ENCODE measurements around the gene DUSP23. TPM values are rescaled to one million over a fixed set of nuclear protein-coding genes. Genes with fewer than 3 reads are reported as not detected.

DUSP23 gene
- total and polyA plus RNA-seq, 10 of the 15 experiments (the other 5 are each of a cell fraction or from before 2014, with no cell fraction given): 1.1 to 6.9 (median 4.1) TPM; not detected in 1

GRCh38 chr1:159746666-159747065 lies 34.1 kb upstream of the DUSP23 start:
- H3K4me3 ChIP-seq: no peak overlapping the region
- TF ChIP-seq SMARCA5 (IDR thresholded peaks at IDR 0.05) (no peak), TARDBP (IDR thresholded peaks at IDR 0.05; ENCODE audit: borderline replicate concordance) (no peak), RAD21 (IDR thresholded peaks at IDR 0.05; ENCODE audit: insufficient read depth, low read depth, low read length) (no peak), ASH2L (IDR thresholded peaks at IDR 0.05; ENCODE audit: borderline replicate concordance, low read depth) (no peak), FOXK2 (IDR thresholded peaks at IDR 0.05) (no peak), RCOR1 (conservative IDR thresholded peaks at IDR 0.05; ENCODE audit: low read depth, low read length) (no peak), CHD4 (IDR thresholded peaks at IDR 0.05) (no peak), LARP7 (IDR thresholded peaks at IDR 0.05) (no peak), MTA3 (IDR thresholded peaks at IDR 0.05; ENCODE audit: borderline replicate concordance, low read length) (no peak), HDGF (IDR thresholded peaks at IDR 0.05) (no peak), IRF4 (IDR thresholded peaks at IDR 0.05; ENCODE audit: low read depth, low read length) (no peak), PAX8 (IDR thresholded peaks at IDR 0.05) (no peak), GABPA (IDR thresholded peaks at IDR 0.05; ENCODE audit: low read depth) (no peak), PKNOX1 (IDR thresholded peaks at IDR 0.05) (no peak), MEF2A (IDR thresholded peaks at IDR 0.05; ENCODE audit: insufficient read depth, low read depth, low read length) (no peak)
- TF ChIP-seq, protein P1, sequence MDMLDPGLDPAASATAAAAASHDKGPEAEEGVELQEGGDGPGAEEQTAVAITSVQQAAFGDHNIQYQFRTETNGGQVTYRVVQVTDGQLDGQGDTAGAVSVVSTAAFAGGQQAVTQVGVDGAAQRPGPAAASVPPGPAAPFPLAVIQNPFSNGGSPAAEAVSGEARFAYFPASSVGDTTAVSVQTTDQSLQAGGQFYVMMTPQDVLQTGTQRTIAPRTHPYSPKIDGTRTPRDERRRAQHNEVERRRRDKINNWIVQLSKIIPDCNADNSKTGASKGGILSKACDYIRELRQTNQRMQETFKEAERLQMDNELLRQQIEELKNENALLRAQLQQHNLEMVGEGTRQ (IDR thresholded peaks at IDR 0.05; ENCODE audit: borderline replicate concordance, low read depth, low read length): no peak
- FAIRE-seq: no peak
- in situ Hi-C loops (cut with MboI) (no loop called here), intact Hi-C loops (cut with micrococcal nuclease; ENCODE audit: unreplicated experiment) (no loop called here)
- BruUV-seq (replicated peaks): no TSS peak
- no peaks in the 10 kb centered on the region for H3K27me3 ChIP-seq (replicated peaks in 1 of 2; ENCODE audit: control insufficient read depth in 2 of 2, insufficient read depth in 2 of 2, low read length in 1 of 2)
- POLR2A ChIA-PET: no interaction called here
- no peak for DNase-seq (ENCODE audit: low read depth, low spot score)
- H3K9ac ChIP-seq (ENCODE audit: control insufficient read depth, insufficient read depth, low read length): no peak overlapping the region
- CTCF ChIA-PET: no interaction called here
- 20% methylated on average over 3 of the region's 3 CpGs for WGBS (ENCODE audit: insufficient coverage, insufficient replicate concordance, low lambda C conversion rate, missing lambda C conversion rate)
- no peak overlapping the region for H3K4me2 ChIP-seq (ENCODE audit: control insufficient read depth, insufficient read depth)
- H3K27ac ChIP-seq (ENCODE audit: control insufficient read depth, insufficient read depth): no peak overlapping the region
- H3K36me3 ChIP-seq (ENCODE audit: control insufficient read depth in 2 of 2, insufficient read depth in 2 of 2, low read length in 1 of 2): no peaks in the 10 kb centered on the region
- H3K4me1 ChIP-seq (ENCODE audit: control insufficient read depth, insufficient read depth, low read length): no peaks in the 10 kb centered on the region
- no peak for ATAC-seq
- no peaks in the 10 kb centered on the region for H3K79me2 ChIP-seq (ENCODE audit: control insufficient read depth, insufficient read depth, low read length)
- H2AFZ ChIP-seq (ENCODE audit: control insufficient read depth, low read depth, low read length): no peak overlapping the region
- RAD21 ChIA-PET (ENCODE audit: unreplicated experiment): no interaction called here
- no peaks in the 10 kb centered on the region for H4K20me1 ChIP-seq (ENCODE audit: control insufficient read depth, insufficient read depth)
- H3K9me3 ChIP-seq (replicated peaks; ENCODE audit: control insufficient read depth, insufficient read depth, low read length): no peaks in the 10 kb centered on the region
- SMC1A ChIA-PET (ENCODE audit: uncharacterized antibody, unreplicated experiment): no interaction called here

Data from GM12878 (cell line).